HepG2 (cell line): ENCODE results near the gene PRKCB.

Experiments used
- CCAR2 ChIP-seq: fragments of 200-400 bp; formaldehyde crosslinking; optimal IDR thresholded peaks from 2 replicates; pipeline ENCODE3; 2018; ENCODE audit warnings: low read depth, mild to moderate bottlenecking, low read length, moderate library complexity
- NFIC ChIP-seq: IDR thresholded peaks from 2 replicates; pipeline ENCODE4 v1.6.1; 2012; ENCODE audit warnings: mild to moderate bottlenecking, low read length, inconsistent platforms
- POLR2A ChIP-seq, 2 experiments: IDR thresholded peaks; 2 replicates each; pipeline ENCODE4 v1.6.1; 2011; ENCODE audit warnings: low read depth in 2 of 2, low read length in 2 of 2, mild to moderate bottlenecking in 1 of 2, moderate library complexity in 1 of 2; ENCODE audit not compliant: insufficient read depth in 1 of 2
- ZNF264 ChIP-seq: sonication (generic); formaldehyde crosslinking; IDR thresholded peaks from 2 replicates; pipeline ENCODE4 v1.4.0; 2020; ENCODE audit warnings: missing genetic modification reagents
- ZNF572 ChIP-seq: sonication (generic); formaldehyde crosslinking; IDR thresholded peaks from 2 replicates; pipeline ENCODE4 v1.5.1; 2020; ENCODE audit warnings: mild to moderate bottlenecking, missing genetic modification reagents
- ZNF720 ChIP-seq: sonication (generic); formaldehyde crosslinking; IDR thresholded peaks from 2 replicates; pipeline ENCODE4 v1.4.0; 2020; ENCODE audit warnings: missing genetic modification reagents
- TF ChIP-seq, protein P1 (sequence below): sonication (generic); formaldehyde crosslinking; IDR thresholded peaks from 2 replicates; pipeline ENCODE4 v1.5.0; 2020; ENCODE audit warnings: mild to moderate bottlenecking, missing genetic modification reagents, moderate library complexity
- TF ChIP-seq, protein P2 (sequence below): IDR thresholded peaks from 2 replicates; pipeline ENCODE4 v1.6.1; 2016; ENCODE audit warnings: low read depth, control low read depth

DNA sequence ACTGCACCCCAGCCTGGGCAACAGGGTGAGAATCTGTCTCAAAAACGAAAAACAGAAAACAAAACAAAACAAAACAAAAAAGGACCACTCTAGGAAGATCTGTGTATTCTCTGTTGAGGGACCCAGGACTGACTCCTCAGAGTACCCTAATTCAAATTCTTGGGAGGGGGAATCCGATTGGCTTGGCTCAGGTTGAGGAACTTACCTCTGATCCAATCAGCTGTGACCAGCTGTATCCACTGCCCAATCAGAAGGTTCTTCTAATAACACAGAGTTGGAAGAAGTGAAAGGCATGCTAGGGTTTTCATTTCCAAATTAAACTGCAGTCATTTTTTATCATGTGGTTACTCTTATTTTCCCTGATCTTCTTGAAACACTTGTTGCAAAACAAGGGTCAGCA, 314.5 kb downstream of the PRKCB start:
- no peak for TF ChIP-seq ZNF572
- no peak for TF ChIP-seq ZNF720
- no peak for TF ChIP-seq CCAR2
- TF ChIP-seq, protein P1, sequence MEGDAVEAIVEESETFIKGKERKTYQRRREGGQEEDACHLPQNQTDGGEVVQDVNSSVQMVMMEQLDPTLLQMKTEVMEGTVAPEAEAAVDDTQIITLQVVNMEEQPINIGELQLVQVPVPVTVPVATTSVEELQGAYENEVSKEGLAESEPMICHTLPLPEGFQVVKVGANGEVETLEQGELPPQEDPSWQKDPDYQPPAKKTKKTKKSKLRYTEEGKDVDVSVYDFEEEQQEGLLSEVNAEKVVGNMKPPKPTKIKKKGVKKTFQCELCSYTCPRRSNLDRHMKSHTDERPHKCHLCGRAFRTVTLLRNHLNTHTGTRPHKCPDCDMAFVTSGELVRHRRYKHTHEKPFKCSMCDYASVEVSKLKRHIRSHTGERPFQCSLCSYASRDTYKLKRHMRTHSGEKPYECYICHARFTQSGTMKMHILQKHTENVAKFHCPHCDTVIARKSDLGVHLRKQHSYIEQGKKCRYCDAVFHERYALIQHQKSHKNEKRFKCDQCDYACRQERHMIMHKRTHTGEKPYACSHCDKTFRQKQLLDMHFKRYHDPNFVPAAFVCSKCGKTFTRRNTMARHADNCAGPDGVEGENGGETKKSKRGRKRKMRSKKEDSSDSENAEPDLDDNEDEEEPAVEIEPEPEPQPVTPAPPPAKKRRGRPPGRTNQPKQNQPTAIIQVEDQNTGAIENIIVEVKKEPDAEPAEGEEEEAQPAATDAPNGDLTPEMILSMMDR (CRISPR knock-in tag), result no peak
- TF ChIP-seq, protein P2, sequence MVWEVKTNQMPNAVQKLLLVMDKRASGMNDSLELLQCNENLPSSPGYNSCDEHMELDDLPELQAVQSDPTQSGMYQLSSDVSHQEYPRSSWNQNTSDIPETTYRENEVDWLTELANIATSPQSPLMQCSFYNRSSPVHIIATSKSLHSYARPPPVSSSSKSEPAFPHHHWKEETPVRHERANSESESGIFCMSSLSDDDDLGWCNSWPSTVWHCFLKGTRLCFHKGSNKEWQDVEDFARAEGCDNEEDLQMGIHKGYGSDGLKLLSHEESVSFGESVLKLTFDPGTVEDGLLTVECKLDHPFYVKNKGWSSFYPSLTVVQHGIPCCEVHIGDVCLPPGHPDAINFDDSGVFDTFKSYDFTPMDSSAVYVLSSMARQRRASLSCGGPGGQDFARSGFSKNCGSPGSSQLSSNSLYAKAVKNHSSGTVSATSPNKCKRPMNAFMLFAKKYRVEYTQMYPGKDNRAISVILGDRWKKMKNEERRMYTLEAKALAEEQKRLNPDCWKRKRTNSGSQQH (CRISPR knock-in tag), result no peak
- no peak for TF ChIP-seq NFIC
- no peak for TF ChIP-seq ZNF264 (CRISPR knock-in tag)
- TF ChIP-seq POLR2A (IDR thresholded peaks at IDR 0.05; ENCODE audit: insufficient read depth in 1 of 2, low read depth in 2 of 2, low read length in 2 of 2), result no peak
